C4-2B (cell line): ENCODE results near the gene ANKS1B.

Source experiments
- CTCF ChIP-seq: fragments of 450-650 bp; conservative IDR thresholded peaks from 2 replicates; pipeline ENCODE4 v1.5.1; 2017; ENCODE audit warnings: mild to moderate bottlenecking
- ZFX ChIP-seq: fragments of 450-650 bp; IDR thresholded peaks from 2 replicates; pipeline ENCODE4 v1.6.1; 2017

GRCh38 chr12:98861251-98861650, 1123.5 kb downstream of the ANKS1B start:
- TF ChIP-seq CTCF (no peak), ZFX (no peak)
